ENCODE data around the gene DNAH1. TPM values are rescaled to one million over a fixed set of nuclear protein-coding genes. Genes with fewer than 3 reads are reported as not detected.

The DNAH1 gene
- total and polyA plus RNA-seq, 2 experiments from 2014 or later = 0.81 to 1.8 TPM

GRCh38 chr3:52404391-52404790 lies 88.3 kb downstream of the DNAH1 start:
- Mint-ChIP-seq H3K4me1 (peaks cover 7% of the 10 kb centered on the region), H3K9me3 (no peaks in the 10 kb centered on the region), H3K27me3 (ENCODE audit: insufficient read depth, low read depth, poor library complexity) (peaks cover 6% of the 10 kb centered on the region), H3K4me3 (no peak overlapping the region), H3K36me3 (ENCODE audit: low read depth) (peaks cover 63% of the 10 kb centered on the region), H3K27ac (no peak overlapping the region)
- Histone ChIP-seq H3K4me3 (no peak overlapping the region), H3K27me3 (ENCODE audit: insufficient read depth) (no peaks in the 10 kb centered on the region), H3K79me2 (replicated peaks; ENCODE audit: insufficient read depth) (peaks cover 15% of the 10 kb centered on the region), H3K4me2 (no peak overlapping the region), H3K9me2 (ENCODE audit: insufficient read depth) (no peaks in the 10 kb centered on the region), H3K4me1 (ENCODE audit: insufficient read depth) (peaks cover 6% of the 10 kb centered on the region; the same call in 1 of the 2 replicates), H3F3A (replicated peaks; ENCODE audit: low read depth) (no peaks in the 10 kb centered on the region), H3K27ac (ENCODE audit: low read depth) (no peak overlapping the region), H2AFZ (no peak overlapping the region), H3K36me3 (ENCODE audit: insufficient read depth) (peaks cover 3% of the 10 kb centered on the region; the same call in 1 of the 2 replicates), H4K20me1 (replicated peaks; ENCODE audit: insufficient read depth) (no peaks in the 10 kb centered on the region; the same call in 1 of the 2 replicates)
- DNase-seq (ENCODE audit: low spot score) (no peak), ATAC-seq (no peak)
- TF ChIP-seq JUNB (IDR thresholded peaks at IDR 0.05; ENCODE audit: unreplicated experiment) = no peak
- no peak for TF ChIP-seq ZNF114 (CRISPR knock-in tag; IDR thresholded peaks at IDR 0.05)
- no peak for TF ChIP-seq STAT1 (IDR thresholded peaks at IDR 0.05; ENCODE audit: unreplicated experiment)
- TF ChIP-seq EZH2 (IDR thresholded peaks at IDR 0.05; ENCODE audit: low read depth, unreplicated experiment) = no peak
- TF ChIP-seq POLR2AphosphoS5 (IDR thresholded peaks at IDR 0.05; ENCODE audit: low read depth) = no peak
- no peak for TF ChIP-seq EZH2phosphoT487 (IDR thresholded peaks at IDR 0.05; ENCODE audit: unreplicated experiment)
- no peak for TF ChIP-seq ZNF331 (CRISPR knock-in tag; IDR thresholded peaks at IDR 0.05; ENCODE audit: low read depth)
- TF ChIP-seq NANOG (IDR thresholded peaks at IDR 0.05; ENCODE audit: borderline replicate concordance) = no peak
- TF ChIP-seq CTCF (conservative IDR thresholded peaks at IDR 0.05; ENCODE audit: low read depth in 2 of 2) = no peak
- no peak for TF ChIP-seq ETS1 (IDR thresholded peaks at IDR 0.05)
- TF ChIP-seq CREB1 (CRISPR knock-in tag; IDR thresholded peaks at IDR 0.05; ENCODE audit: low read depth) = no peak

DNA sequence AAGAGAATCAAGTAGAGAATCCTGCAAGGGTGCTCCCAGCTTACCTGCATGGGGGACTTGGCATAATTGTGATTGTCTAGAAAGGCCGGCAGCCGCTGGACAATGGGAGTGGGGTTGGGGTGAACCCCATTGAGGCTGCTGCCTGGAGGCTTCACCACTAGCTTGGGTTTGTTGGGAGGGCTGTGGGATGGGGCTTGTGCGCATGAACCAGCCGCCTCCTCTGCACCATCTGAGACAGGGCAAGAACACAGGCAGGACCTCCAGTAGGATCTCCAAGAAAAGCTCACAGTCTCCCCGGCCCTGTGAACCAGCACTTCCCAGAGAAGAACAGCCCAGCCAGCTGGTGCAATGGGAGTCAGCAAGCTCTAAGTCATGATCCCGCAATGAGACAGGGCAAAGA lies 88.9 kb downstream of the DNAH1 start:
- no peak overlapping the region for H2AFZ ChIP-seq
- H3K36me3 Mint-ChIP-seq (ENCODE audit: low read depth) = peaks cover 63% of the 10 kb centered on the region
- no peaks in the 10 kb centered on the region for H3K9me3 Mint-ChIP-seq
- H3K27me3 ChIP-seq (ENCODE audit: insufficient read depth) = no peaks in the 10 kb centered on the region
- H3K4me3 Mint-ChIP-seq = no peak overlapping the region
- ATAC-seq (no peak), DNase-seq (ENCODE audit: low spot score) (no peak)
- no peaks in the 10 kb centered on the region for H3K9me2 ChIP-seq (ENCODE audit: insufficient read depth)
- H4K20me1 ChIP-seq (replicated peaks; ENCODE audit: insufficient read depth) = no peaks in the 10 kb centered on the region; the same call in 1 of the 2 replicates
- H3F3A ChIP-seq (replicated peaks; ENCODE audit: low read depth) = no peaks in the 10 kb centered on the region
- H3K4me2 ChIP-seq = no peak overlapping the region
- H3K4me1 Mint-ChIP-seq = peaks cover 7% of the 10 kb centered on the region
- H3K79me2 ChIP-seq (replicated peaks; ENCODE audit: insufficient read depth) = peaks cover 17% of the 10 kb centered on the region
- peaks cover 3% of the 10 kb centered on the region; the same call in 1 of the 2 replicates for H3K36me3 ChIP-seq (ENCODE audit: insufficient read depth)
- H3K4me1 ChIP-seq (ENCODE audit: insufficient read depth) = peaks cover 6% of the 10 kb centered on the region; the same call in 1 of the 2 replicates
- H3K27ac ChIP-seq (ENCODE audit: low read depth) = no peak overlapping the region
- no peak overlapping the region for H3K27ac Mint-ChIP-seq
- H3K27me3 Mint-ChIP-seq (ENCODE audit: insufficient read depth, low read depth, poor library complexity) = peaks cover 6% of the 10 kb centered on the region
- no peak overlapping the region for H3K4me3 ChIP-seq
- TF ChIP-seq ZNF462 (CRISPR knock-in tag; IDR thresholded peaks at IDR 0.05) (no peak), ZNF331 (CRISPR knock-in tag; IDR thresholded peaks at IDR 0.05; ENCODE audit: low read depth) (no peak)

All from GM23338 (cell line).